CD4-positive, alpha-beta T cell treated with Interleukin-12 subunit alpha and Interleukin-12 subunit beta, for 1 hour (primary cell): ENCODE results near the gene ACAP2.

Experiments used
- DNase-seq: peaks from one replicate; pipeline ENCODE4 v3.0.0-alpha.2; 2020

Gene ACAP2

DNA sequence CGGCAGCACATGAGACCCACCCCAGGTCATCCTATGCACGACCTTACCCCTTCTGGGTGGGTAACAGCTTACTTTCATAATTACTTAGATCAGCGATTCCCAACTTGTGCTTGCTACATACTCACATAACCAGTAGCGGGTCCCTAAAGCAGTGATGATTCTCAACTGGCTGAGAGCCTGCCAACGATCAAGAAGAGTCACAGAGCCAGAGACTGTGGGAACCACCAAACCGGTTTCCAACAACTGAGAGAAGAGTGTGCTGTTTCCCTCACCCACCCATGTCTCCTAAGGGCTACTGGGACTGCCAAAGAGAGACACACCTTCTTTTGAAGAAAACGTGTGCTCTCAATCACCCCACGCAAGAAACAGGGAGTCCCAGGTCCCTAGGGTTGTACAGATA is 159.9 kb downstream of the ACAP2 start:
- DNase-seq, result no peak

DNA sequence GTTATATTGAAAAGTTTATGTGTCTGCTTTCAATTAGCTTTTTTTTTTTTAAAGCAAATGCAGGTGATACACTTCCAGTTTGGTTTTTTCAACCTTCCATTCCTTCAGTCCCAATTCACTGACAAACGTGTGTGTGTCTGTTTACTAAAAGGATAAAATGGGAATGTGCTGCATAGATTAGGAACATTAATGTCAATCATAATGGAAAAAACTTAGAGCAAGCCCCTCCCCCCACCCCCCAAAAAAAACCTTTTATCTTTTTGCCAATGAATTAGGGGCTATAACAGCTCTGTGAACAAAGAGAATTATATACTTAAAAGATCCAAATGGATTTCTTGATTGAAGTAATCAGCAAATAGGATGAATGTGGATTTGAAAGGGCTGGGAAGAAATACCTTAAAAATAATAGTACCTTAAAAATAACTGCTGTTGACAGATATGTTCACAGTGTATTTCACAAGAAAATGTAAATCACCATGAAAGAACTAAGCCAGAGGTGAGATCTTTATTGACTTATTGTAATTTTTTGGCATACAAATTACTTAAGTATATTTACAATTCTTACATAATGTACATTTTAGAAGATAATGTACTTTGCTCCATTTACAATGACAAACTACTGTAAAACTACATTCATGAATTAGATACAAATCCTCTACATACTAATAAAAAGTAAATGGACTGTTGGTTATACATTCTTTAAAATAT is 168.4 kb downstream of the ACAP2 start:
- no peak for DNase-seq

DNA sequence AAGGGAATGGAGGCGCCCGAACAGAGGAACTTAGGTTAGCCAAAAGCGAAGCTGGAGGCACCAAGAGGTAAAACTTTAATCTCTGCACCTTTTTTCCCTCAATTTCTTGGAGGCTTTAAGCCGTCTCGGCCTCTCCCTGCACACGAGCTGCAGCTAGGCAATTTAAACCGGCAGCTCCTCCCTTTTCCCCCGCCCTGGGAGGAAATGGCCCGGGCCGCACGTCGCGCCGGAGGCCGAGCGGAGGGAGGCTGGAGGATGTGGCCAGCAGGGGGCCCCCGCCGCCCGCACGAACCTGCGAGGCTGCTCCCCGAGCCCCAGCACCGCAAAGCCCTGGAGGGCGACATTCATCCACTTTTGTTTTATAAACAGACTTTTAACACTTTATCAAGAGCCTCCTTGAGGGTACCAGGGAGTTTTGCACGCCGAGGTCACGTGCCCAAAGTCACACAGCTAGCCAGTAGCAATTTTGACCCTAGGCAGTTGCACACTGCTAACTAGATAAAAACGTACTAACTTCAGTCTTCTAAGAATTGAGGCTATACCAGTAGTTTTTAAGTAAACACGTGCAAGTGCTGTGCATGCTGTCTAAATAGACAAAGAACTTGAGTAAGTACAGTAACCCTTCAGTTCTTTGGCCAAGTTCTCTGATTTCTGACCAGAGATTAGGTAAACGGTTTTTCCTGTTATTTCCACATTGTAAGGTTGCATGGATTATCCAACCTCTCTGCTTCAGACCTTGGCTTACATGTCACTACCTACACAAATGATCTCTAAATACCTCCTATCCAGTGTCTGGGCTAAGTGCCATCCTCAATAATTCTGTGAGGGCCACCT is 171.2 kb downstream of the ACAP2 start:
- peak; percentile 89 for DNase-seq

DNA sequence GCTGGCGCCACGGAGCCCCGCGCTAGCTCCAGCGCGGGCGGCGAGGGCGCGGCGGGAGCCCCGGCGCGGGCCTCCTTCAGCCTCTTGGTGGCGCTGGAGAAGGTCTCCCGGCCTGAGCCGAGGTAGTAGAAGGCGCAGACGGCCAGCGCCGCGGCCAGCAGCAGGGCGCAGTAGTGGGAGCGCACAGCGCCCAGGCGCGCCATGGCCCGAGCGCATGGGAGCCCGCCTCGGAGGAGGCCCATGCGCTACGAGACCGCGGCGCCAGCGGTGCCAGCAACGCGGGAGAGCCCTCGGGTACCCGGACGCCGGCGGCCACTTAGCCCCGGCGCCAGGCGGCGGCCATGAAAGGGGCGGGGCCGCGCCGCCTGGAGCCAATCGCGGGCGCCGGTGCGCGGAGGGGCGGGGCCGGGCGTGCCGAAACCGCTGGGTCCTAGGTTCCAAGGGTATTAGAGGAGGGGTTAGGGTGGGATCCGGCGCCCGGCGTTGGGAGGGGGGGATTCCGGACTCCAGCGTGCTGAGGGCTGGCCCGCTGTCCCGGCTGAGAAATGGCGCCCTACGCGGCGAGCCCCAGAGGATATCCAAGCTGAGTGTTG is 171.9 kb downstream of the ACAP2 start, which contains the start of gene XXYLT1:
XXYLT1 (minus strand) TSS at position 343 of the 593 bp plus-strand sequence; CDS start at position 242, 101 bp downstream.
- DNase-seq, result peak; percentile 91

DNA sequence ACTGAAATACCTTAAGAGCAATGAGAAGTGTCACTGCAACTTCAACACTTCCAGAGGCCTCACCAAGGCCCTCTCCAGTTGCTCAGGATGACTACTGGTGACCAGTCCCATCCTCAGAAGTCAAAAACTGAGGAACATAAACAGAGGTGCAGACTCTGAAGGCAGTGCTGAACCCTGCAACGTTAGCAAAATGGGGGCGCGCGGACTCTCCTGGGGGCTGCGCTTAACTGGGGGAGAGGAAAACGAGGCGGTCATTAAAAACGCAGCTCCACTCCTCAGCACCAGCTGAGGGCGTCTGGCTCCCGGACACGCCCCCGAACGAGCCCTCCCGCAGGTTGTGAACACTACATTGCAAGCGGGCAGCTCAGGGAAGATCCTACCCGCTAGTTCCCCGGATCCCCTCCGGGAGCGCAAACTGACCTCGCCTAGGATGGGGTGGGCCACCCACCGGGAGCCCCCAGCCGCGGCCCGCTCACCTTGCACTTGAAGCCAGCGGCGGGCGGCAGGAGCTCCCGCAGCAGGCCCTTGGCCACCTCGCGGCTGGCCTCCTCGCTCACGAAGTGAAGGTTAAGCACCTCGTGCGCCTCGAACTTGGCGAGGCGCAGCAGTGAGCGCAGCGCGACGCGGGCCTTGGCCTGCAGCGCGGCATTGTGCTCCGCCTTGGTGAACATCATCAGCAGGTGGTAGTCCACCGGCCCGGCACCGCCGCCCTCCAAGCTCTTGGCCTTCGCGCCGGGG is 172.6 kb downstream of the ACAP2 start:
- peak; percentile 15 for DNase-seq

DNA sequence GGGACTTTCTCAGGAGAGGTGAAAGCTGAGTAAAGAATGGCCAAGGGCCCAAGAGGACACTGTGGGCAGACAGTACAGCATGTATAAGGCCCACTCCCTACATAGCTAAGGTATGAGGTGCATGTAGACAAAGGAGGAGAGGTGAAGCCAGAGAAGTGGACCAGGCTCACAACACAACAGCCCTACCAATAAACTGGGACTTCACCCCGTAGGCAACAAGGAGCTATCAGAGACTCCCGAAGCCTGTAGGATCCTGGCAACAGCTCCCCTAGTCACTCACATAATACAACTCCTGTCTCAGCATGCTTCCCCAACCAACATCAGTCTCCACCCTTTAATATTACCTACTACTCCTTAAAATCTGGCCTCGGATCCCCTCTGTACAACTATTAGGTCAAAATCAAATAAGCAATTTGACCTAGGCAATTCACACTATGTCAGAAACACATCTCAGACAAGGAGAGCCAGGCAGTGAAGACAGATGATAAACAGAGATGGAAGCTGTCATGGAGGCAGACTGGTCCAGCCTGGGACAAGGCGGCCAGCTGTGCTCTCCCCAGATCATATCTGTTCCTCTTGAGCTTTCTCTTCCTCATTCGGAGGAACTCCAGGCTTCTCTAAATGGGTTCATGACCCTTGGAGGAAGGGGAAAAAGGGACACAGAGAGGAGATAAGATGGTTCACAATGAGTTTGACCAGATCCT is 173.3 kb downstream of the ACAP2 start:
- DNase-seq, result no peak

DNA sequence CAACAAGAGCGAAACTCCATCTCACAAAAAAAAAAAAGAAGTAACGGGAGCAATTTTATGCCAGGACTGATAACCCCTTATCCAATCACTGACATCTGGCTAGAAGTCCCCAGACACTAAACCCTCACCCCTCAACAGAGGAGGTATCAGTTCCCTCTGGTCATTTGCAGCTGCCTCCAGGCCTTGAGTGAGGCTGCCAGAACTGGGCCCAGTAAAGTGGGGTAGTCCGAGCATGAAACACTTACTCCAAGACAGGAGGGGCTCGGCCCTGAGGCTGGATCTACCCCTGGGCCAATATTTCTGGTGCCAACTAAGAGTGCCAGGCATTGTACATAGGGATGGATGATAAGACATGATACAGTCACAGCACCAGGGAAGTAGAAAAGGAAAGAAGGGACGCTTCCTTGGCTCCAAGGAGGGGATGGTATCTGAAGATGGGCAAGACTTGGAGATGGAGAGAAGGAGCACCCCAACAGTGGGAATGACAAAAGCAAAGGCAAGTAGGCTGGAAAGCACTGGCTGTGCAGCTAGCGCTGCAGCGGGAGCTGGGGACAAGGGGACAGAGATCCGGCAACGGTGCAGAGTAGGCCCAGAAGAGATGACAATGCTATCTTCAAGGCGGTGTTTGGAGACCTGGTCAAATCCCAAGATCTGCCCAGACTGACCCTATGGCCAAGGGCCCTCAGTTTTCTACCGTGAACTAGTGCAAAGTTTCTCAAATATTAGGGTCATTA is 174.1 kb downstream of the ACAP2 start:
- no peak for DNase-seq

DNA sequence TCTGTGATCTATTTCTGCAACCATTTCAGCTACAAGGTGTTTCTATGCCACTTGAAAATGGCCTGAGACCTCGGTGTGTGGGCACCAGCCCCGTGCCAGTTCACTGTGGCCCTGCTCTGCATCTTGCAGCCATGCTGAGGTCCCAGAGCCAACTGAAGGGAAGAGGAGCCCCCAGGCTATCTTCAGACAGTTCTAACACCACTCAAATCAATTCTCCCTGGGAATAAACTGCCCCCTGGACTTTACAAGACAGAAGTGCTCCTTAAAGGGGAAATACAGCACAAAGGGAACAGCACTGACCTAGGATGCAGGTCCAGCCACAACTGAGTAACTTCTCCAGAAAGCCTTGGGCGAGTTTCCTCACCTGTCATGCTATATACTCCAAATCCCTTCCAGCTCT is 175.7 kb downstream of the ACAP2 start:
- no peak for DNase-seq

DNA sequence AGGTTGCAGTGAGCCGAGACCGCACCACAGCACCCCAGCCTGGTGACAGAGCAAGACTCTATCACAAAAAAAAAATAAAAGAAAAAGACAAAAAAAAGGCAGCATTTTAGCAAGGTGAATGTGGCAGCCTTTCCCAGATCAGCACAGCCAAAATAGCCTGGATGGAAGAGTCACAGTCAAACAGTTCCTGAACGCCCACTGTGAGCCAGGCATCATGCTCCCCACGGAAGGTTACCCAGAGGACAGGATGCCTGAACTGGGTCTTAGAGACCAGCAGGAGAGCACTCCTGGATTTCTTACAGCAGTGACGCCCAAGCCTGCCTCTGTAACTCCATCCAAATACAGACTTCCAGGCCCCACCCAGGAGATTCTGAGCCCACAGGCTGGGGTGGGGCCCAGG is 176.4 kb downstream of the ACAP2 start:
- no peak for DNase-seq

DNA sequence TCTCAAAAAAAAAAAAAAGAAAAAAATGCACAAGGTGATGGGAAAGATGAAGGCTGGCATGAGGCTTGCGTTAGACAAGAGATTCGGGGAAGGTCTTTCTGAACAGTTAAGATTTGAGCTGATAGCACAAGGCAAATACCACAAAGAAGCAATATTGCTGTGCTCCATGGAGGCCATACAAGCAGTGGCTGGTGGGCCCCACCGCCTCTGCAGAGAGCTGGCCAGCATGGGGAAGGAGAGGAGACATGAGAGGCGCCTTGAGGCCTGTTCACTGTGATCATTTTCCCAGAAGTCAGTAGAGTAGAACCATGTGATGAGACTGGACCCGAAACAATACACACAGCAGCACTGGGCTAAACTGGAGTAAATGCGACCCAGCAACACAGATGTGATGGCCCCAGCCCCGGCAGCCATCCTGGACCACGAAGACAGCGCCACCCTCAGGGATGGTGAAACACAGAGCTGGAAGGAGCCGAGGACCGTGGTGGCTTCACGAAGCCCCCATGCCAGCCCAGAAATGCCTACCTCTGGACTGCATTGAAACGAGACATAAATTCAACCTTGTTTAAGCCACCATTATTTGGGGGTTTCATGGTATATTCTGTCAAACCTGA is 177.3 kb downstream of the ACAP2 start:
- no peak for DNase-seq

DNA sequence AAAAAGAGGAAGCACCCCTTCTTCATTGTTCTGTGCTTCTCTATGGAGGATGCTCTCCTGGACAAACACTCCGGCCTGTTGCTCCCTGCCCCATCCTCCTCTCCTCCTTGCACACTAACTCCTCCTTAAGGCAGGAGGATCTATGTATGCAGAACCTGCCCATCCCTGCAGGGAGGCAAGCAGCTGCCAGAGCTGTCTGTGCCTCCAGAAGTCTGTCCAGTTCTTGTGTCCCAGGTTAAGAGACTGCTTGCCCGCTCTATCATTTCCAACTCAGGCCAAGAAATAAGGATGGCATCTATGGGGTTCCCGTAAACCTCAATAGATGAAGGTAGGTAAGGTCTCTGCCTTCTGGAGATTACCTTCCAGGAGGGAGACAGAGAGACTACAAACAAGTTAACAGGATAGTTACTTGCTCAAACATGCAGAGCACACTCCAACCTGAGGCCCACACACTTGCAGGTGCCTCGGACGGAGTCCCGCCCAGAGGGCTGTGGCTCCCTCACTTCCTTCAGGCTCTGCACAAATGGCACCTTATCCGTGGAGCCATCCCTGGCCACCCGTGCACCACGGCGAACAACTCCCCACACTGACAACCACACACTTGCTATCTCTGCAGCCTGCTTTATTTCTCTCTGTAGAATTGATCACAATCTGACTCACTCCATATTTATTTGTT is 178.8 kb downstream of the ACAP2 start:
- no peak for DNase-seq

DNA sequence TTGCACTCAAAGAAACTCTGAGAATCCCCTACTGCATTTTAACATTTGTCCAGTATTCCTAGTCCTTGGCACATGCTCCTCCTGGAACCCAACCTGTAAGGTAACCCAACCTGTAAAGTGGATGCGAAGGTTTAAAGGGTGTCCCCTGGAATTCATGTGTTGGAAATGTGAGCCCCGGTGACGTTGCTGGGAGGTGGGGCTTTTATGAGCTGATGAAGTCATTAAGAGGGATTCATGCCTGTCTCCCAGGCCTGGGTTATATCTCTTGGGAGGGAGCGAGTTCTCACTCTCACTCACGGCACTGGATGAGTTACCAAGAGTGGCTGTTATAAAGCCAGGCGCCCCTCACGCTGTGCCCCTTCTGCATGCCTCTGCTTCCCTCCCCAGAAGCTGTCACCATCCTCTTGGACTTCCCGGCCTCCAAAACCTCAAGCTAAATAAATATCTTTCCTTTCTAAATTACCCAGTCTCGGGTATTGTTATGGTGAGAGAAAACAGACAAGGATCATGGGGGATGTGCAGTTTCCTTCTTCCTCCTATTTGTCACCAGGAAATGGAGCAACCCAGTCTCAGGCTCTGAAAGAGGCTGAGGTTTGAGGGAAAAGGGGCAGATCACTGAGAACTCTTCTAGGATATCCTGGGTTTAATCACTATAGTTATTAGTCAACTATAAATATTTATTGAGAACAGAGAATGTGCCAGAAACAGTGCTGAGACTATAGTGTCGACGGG is 179.5 kb downstream of the ACAP2 start:
- DNase-seq, result no peak

DNA sequence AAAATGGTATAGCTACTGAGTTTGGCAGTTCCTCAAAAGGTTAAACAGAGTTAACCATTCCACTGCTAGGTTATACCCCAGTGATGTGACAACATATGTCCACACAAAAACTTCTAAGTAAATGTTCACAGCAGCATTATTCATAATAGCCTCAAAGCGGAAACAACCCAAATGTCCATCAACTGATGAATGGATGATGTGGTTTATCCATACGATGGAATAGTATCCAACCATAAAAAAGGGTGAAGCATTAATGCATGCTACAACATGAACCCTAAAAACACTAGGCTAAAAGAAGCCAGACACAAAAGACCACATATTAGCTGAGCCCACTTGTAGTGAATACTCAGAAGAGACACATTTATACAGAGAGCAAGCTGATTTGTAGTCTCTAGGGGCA is 180.9 kb downstream of the ACAP2 start:
- DNase-seq, result no peak

DNA sequence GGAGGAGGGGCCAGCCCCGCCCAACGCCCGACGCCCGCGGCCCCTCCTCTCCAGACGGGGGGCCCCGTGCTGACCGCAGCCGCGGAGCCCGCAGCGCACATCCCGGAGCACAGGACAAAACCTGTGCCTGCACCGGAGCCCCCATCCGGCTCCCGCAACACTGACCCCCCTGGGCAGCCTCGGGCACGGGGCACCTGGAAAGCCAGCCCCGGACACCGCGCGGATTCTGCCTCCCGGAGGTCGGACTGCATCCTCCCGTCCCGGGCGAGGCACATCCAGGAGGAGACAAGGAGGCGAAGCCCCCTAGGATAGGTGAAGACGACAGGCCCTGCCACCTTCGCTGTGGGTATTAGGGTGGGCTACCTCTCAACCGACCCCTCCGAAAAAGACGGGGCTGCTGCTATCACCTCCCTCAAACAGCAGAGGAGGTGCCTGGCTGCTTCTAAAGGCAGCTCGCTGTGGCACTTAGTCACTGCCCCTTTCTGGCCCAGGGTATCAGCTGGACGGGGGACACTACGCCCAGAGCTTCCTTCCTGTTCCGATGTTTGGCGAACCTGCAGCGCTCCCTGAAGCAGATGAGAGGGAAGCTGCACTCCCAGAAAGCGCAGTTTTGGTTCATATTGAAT is 182.4 kb downstream of the ACAP2 start:
- DNase-seq, result peak; percentile 41

DNA sequence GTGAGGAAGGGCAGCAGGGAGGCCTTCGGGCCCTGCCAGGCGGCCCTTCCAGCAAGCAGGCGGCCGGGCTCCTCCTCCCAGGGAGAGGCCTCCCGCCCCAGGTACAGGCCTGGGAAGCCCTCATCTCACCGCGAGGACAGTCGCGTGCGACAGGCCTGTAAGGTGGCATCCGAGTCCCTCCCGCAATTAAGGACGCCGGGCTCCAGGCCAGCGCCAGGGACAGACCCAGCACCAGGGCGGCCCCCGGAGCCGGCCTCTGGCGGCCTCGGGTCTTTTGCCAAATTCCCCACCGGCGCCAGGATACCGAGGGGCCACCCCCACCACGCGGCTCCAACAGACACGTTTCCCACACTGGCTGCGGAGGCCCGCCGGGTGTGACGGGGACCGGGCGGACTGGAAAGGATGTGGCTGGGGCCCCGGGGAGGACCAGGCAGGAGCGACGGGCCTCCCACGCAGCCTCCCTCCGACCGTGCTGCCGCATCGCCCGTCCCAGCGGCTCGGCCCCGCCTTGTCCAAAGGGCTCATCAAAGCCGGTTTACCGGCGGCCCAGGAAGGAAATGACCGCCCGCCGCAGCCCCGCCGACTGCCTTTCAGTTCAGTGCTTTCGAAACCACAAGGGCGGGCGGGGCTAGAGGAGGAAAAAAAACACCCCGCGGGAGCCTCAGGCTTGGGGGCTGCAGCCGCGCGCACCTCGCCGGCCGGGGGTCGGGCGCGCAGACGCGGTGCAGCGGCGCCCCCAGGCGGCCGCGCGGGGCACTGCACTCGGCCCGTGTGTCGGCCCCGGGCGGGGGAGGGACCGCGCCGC is 183.1 kb downstream of the ACAP2 start:
- DNase-seq, result peak; percentile 94

DNA sequence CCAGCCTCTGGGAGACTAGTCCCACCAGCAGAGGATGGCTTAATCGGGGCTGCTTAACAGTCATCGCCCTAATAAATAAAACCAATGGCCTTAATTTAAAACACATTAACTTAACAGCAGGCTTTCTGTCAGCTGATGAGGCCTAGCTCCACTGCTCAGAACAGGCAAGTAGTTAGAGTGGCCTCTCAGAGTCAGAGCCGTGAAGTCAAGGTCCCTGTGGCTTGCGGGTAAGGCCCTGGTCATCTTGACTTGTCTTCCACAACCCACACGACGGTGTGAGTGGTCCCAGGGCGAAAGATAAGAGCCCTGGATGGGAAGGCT is 183.7 kb downstream of the ACAP2 start:
- no peak for DNase-seq

DNA sequence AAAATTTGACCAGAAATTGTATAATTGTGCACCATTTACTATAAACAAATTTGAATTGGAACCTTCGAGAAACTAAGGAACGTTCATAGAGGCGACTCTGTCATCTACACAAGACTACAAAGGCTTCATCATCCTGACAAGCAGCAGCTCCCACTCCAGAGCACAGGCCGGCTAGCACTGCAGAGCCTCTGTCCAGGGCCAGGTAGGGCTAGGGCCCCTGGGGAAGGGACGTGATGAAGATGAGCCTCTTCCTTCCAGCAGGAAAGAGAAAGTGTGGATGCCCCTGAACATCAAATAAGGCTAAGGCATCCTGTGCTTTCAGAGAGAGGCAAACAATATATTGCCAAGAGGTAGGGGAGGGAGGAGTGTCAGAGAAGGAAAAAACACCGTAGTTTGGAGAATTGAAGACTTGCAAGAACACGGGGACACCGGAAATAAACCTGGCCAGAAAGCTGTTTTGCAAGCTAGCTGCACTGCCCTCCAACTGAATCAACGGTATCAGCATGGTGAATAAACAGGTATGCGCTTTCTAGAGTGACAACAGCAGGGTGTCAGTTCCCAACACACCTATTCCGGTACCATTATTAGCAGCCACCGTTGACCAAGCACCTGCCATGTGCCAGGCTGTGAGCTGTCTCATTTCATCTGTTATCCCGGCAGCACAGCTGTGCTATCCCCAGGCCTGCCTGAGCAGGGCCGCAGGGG is 184.2 kb downstream of the ACAP2 start:
- DNase-seq, result peak; percentile 23
